ENCODE results near the gene SERGEF. TPM values are rescaled to one million over a fixed set of nuclear protein-coding genes. Genes with fewer than 3 reads are reported as not detected.
A peak's percentile ranks its signal among the peaks of the same experiment; 100 is the strongest.

The SERGEF gene
- total RNA-seq (10 to 100 TPM; 11.6 to 26.4 (median 22.1) TPM), polyA plus RNA-seq (10 to 100 TPM; 16.0 to 55.0 TPM)
- long read RNA-seq, donor 1, transcript SERGEF-208 (10 exons, 1,264 nt): major isoform, 7 of 15 reads
- long read RNA-seq, donor 1, partial matches to known transcripts: 1 of 15 reads
- long read RNA-seq, donor 1, other reads (novel, unspliced or antisense): 6 of 15 reads
- long read RNA-seq, donor 2, transcript SERGEF-201 (11 exons, 1,566 nt): major isoform, 26 of 82 reads
- long read RNA-seq, donor 2, transcript SERGEF-208 (10 exons, 1,264 nt): minor isoform, 11 of 82 reads
- long read RNA-seq, donor 2, partial matches to known transcripts: 1 of 82 reads
- long read RNA-seq, donor 2, other reads (novel, unspliced or antisense): 42 of 82 reads
- long read RNA-seq, donor 3, partial matches to known transcripts: 1 of 13 reads
- long read RNA-seq, donor 3, other reads (novel, unspliced or antisense): 7 of 13 reads

- Histone ChIP-seq H3K4me1 (peaks cover 0 to 18% (median 6%) of the 10 kb centered on the region in 12 donors), H3K36me3 (no peaks in the 10 kb centered on the region), H3K27me3 (no peaks in the 10 kb centered on the region), H3K27ac (peak within 1 kb of the TSS; percentile 53 to 87 (median 79)), H3K9me3 (peaks cover 0 to 6% (median 0%) of the 10 kb centered on the region in 12 donors), H3K4me3 (peak within 1 kb of the TSS; percentile 68 to 97 (median 80))
- DNase-seq (peak; percentile 90 to 98 (median 95)), ATAC-seq (peak; percentile 88 to 99 (median 98))
- TF ChIP-seq CTCF (IDR thresholded peaks at IDR 0.05): peak in 6 of 12 donors; percentile 15 to 54 (median 20)
- peak in 1 of 2 donors; percentile 55 for TF ChIP-seq POLR2A (IDR thresholded peaks at IDR 0.05)
- WGBS, 4 donors: 0 to 1% (median 0%) methylated on average over 38 to 93 of the region's 93 CpGs
- intact Hi-C loops (cut with DNase I): loop anchor here in 8 of 10 donors (2.0 to 10.0 kb wide), 3 partner anchors 89 to 94 kb away; partner anchors contain the start of gene SAAL1 (in 6 of the 8)
Observed at GRCh38 chr11:18012906-18013781, at the start of gene SERGEF. Gene SERGEF (minus strand): TSS chr11:18013047. CDS start chr11:18013010, 37 bp downstream.

- Histone ChIP-seq H3K4me3 (no peak overlapping the region), H3K4me1 (no peaks in the 10 kb centered on the region), H3K9me3 (no peaks in the 10 kb centered on the region), H3K27ac (no peak overlapping the region), H3K27me3 (no peaks in the 10 kb centered on the region), H3K36me3 (no peaks in the 10 kb centered on the region)
- TF ChIP-seq POLR2A (IDR thresholded peaks at IDR 0.05): no peak
- TF ChIP-seq CTCF (IDR thresholded peaks at IDR 0.05): no peak
- DNase-seq: no peak
- intact Hi-C loops (cut with DNase I): no loop called here
- WGBS, 4 donors: 62 to 70% (median 68%) methylated on average over 2 of the region's 2 CpGs
- no peak for ATAC-seq
Observed at GRCh38 chr11:18061351-18061750, 48.5 kb upstream of the SERGEF start.

GRCh38 chr11:18056561-18057181 lies 43.8 kb upstream of the SERGEF start:
- no peak overlapping the region for H3K4me3 ChIP-seq
- intact Hi-C loops (cut with DNase I): no loop called here
- no peaks in the 10 kb centered on the region for H3K4me1 ChIP-seq
- DNase-seq (no peak), ATAC-seq (no peak)
- no peaks in the 10 kb centered on the region for H3K27me3 ChIP-seq
- TF ChIP-seq POLR2A (IDR thresholded peaks at IDR 0.05) (no peak), CTCF (IDR thresholded peaks at IDR 0.05) (no peak)
- H3K36me3 ChIP-seq: no peaks in the 10 kb centered on the region
- no peaks in the 10 kb centered on the region for H3K9me3 ChIP-seq
- 35 to 96% (median 90%) methylated on average over 1 of the region's 1 CpG for WGBS, 4 donors
- no peak overlapping the region for H3K27ac ChIP-seq

Measured in heart left ventricle (tissue), 16 donors.